ENCODE results near the gene PCDHB12. TPM values are rescaled to one million over a fixed set of nuclear protein-coding genes. Genes with fewer than 3 reads are reported as not detected.
"Not testable (repeated sequence)": the region's sequence is repeated elsewhere in the genome, so short reads cannot be mapped to it uniquely, and the experiment has no call there.

The PCDHB12 gene
- total RNA-seq, 2 donors from 2014 or later = not detected

DNA sequence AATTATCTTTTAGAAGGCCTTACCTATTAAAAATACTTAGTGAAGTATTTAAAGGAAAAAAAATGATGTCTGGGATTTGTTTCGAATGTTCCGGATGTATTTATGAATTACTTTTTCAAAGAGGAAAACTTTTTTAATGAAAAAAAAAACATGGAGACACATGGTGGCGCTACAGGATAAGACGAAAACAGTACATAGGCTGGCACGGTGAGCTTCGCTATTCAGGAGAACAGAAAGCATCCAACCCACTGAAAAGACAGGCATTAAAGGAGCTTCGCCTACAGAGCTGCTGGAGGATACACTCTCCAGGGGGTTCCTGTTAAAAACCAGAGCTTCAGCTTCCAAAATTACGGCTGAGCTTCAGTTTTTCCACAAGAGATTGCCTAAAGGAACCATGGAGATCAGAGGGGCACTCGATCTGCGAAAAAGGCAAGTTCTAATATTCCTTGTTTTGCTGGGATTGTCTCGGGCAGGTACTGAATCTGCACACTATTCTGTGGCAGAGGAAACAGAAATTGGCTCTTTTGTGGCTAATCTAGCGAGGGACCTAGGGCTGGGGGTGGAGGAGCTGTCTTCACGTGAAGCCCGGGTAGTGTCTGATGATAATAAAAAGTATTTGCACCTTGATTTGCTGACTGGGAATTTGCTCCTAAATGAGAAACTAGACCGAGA, 14.7 kb downstream of the PCDHB12 start, which contains the start of gene PCDHB14:
Gene PCDHB14 (plus strand): TSS at position 232 of the 672 bp plus-strand sequence. CDS start 163 bp downstream, at position 395.
- Mint-ChIP-seq H3K4me3 (no peak within 1 kb of the TSS), H3K27ac (no peak within 1 kb of the TSS), H3K36me3 (peaks cover 11% of the 10 kb centered on the region), H3K9me3 (peaks cover 4% of the 10 kb centered on the region), H3K27me3 (peaks cover 12 to 35% of the 10 kb centered on the region in 2 donors), H3K4me1 (ENCODE audit: low read depth in 2 of 2) (no peaks in the 10 kb centered on the region)
- DNase-seq (ENCODE audit: low spot score) = no peak
- no peak for ATAC-seq

GRCh38 chr5:141224844-141225243, 16.3 kb downstream of the PCDHB12 start:
- H3K27ac Mint-ChIP-seq; ATAC-seq; H3K4me1 Mint-ChIP-seq (ENCODE audit: low read depth in 2 of 2); H3K9me3 Mint-ChIP-seq; H3K4me3 Mint-ChIP-seq; H3K36me3 Mint-ChIP-seq; DNase-seq (ENCODE audit: low spot score): not testable (repeated sequence)
- H3K27me3 Mint-ChIP-seq = peaks cover 12 to 29% of the 10 kb centered on the region in 2 donors

DNA sequence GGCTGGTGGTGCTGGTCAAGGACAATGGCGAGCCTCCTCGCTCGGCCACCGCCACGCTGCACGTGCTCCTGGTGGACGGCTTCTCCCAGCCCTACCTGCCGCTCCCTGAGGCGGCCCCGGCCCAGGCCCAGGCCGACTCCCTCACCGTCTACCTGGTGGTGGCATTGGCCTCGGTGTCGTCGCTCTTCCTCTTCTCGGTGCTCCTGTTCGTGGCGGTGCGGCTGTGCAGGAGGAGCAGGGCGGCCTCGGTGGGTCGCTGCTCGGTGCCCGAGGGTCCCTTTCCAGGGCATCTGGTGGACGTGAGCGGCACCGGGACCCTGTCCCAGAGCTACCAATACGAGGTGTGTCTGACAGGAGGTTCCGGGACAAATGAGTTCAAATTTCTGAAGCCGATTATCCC, 16.9 kb downstream of the PCDHB12 start:
- H3K36me3 Mint-ChIP-seq; DNase-seq (ENCODE audit: low spot score); H3K27ac Mint-ChIP-seq; H3K9me3 Mint-ChIP-seq; H3K4me3 Mint-ChIP-seq; H3K4me1 Mint-ChIP-seq (ENCODE audit: low read depth in 2 of 2); ATAC-seq: not testable (repeated sequence)
- H3K27me3 Mint-ChIP-seq = peaks cover 12 to 23% of the 10 kb centered on the region in 2 donors

- Mint-ChIP-seq H3K36me3 (peaks cover 15% of the 10 kb centered on the region), H3K27me3 (peaks cover 0 to 11% of the 10 kb centered on the region in 2 donors), H3K4me1 (ENCODE audit: low read depth in 2 of 2) (no peaks in the 10 kb centered on the region), H3K4me3 (no peak overlapping the region), H3K27ac (no peak overlapping the region), H3K9me3 (peaks cover 12% of the 10 kb centered on the region)
- DNase-seq (ENCODE audit: low spot score) = no peak
- ATAC-seq = no peak
Measured at GRCh38 chr5:141234109-141234667, 25.7 kb downstream of the PCDHB12 start.

DNA sequence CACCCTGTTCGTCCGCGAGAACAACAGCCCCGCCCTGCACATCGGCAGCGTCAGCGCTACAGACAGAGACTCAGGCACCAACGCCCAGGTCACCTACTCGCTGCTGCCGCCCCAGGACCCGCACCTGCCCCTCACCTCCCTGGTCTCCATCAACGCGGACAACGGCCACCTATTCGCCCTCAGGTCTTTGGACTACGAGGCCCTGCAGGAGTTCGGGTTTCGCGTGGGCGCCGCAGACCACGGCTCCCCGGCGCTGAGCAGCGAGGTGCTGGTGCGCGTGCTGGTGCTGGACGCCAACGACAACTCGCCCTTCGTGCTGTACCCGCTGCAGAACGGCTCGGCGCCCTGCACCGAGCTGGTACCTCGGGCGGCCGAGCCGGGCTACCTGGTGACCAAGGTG, 27.4 kb downstream of the PCDHB12 start:
- not testable (repeated sequence) for H3K27ac Mint-ChIP-seq; H3K4me3 Mint-ChIP-seq; ATAC-seq; H3K4me1 Mint-ChIP-seq (ENCODE audit: low read depth in 2 of 2); DNase-seq (ENCODE audit: low spot score)
- Mint-ChIP-seq H3K9me3 (peaks cover 15% of the 10 kb centered on the region), H3K27me3 (peaks cover 0 to 19% of the 10 kb centered on the region in 2 donors), H3K36me3 (peaks cover 31% of the 10 kb centered on the region)

DNA sequence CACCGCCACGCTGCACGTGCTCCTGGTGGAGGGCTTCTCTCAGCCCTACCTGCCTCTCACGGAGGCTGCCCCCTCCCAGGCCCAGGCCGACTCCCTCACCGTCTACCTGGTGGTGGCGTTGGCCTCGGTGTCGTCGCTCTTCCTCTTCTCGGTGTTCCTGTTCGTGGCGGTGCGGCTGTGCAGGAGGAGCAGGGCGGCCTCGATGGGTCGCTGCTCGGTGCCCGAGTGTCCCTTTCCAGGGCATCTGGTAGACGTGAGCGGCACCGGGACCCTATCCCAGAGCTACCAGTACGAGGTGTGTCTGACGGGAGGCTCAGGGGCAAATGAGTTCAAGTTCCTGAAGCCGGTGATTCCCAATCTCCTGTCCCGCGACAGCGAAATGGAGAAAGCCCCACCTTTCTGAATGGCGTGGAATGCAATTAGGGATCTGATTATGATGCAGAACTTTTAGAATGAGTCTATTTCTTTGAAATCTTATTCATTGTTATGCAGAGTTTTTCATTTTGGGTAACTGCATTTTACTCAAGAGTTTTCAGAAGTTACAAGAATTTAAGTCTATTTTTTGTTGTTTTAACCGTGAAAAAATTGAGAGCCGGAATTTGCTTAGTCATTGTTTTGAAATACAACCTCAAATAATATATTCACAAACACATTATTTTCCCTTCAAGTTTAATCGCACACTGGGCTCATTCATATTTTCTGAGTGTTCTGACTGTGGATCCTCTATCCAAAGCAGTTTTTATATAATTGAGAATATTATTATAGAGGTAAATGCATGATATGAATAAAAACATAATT, 28.2 kb downstream of the PCDHB12 start:
- ATAC-seq (no peak), DNase-seq (ENCODE audit: low spot score) (no peak)
- Mint-ChIP-seq H3K36me3 (peaks cover 31% of the 10 kb centered on the region), H3K9me3 (peaks cover 15% of the 10 kb centered on the region), H3K4me1 (ENCODE audit: low read depth in 2 of 2) (no peaks in the 10 kb centered on the region), H3K27ac (no peak overlapping the region), H3K4me3 (no peak overlapping the region), H3K27me3 (peaks cover 0 to 19% of the 10 kb centered on the region in 2 donors)

- no peak overlapping the region for H3K27ac Mint-ChIP-seq
- H3K36me3 Mint-ChIP-seq = peaks cover 37% of the 10 kb centered on the region
- peaks cover 0 to 18% of the 10 kb centered on the region in 2 donors for H3K27me3 Mint-ChIP-seq
- ATAC-seq = no peak
- peaks cover 17% of the 10 kb centered on the region for H3K9me3 Mint-ChIP-seq
- DNase-seq (ENCODE audit: low spot score) = no peak
- no peaks in the 10 kb centered on the region for H3K4me1 Mint-ChIP-seq (ENCODE audit: low read depth in 2 of 2)
- H3K4me3 Mint-ChIP-seq = no peak overlapping the region
Measured at GRCh38 chr5:141241496-141241895, 33.0 kb downstream of the PCDHB12 start.

GRCh38 chr5:141245250-141245717, 36.8 kb downstream of the PCDHB12 start, which contains the start of gene PCDHB15:
TSS of gene PCDHB15 (plus strand) at chr5:141245395. CDS start at chr5:141245579, 184 bp downstream.
- Mint-ChIP-seq H3K4me1 (ENCODE audit: low read depth in 2 of 2) (no peaks in the 10 kb centered on the region), H3K36me3 (peaks cover 41% of the 10 kb centered on the region), H3K27ac (no peak within 1 kb of the TSS), H3K4me3 (no peak within 1 kb of the TSS), H3K27me3 (peaks cover 0 to 10% of the 10 kb centered on the region in 2 donors), H3K9me3 (peaks cover 21% of the 10 kb centered on the region)
- DNase-seq (ENCODE audit: low spot score) (no peak), ATAC-seq (no peak)

GRCh38 chr5:141246971-141247370, 38.5 kb downstream of the PCDHB12 start:
- Mint-ChIP-seq H3K36me3 (peaks cover 33% of the 10 kb centered on the region), H3K9me3 (peaks cover 19% of the 10 kb centered on the region)
- not testable (repeated sequence) for H3K4me1 Mint-ChIP-seq (ENCODE audit: low read depth in 2 of 2); H3K27ac Mint-ChIP-seq; H3K27me3 Mint-ChIP-seq; ATAC-seq; DNase-seq (ENCODE audit: low spot score); H3K4me3 Mint-ChIP-seq

- Mint-ChIP-seq H3K9me3 (peaks cover 18% of the 10 kb centered on the region), H3K36me3 (peaks cover 31% of the 10 kb centered on the region)
- not testable (repeated sequence) for H3K27me3 Mint-ChIP-seq; H3K4me1 Mint-ChIP-seq (ENCODE audit: low read depth in 2 of 2); ATAC-seq; H3K27ac Mint-ChIP-seq; H3K4me3 Mint-ChIP-seq; DNase-seq (ENCODE audit: low spot score)
Measured at GRCh38 chr5:141247434-141247833, 38.9 kb downstream of the PCDHB12 start.

- no peaks in the 10 kb centered on the region for H3K27me3 Mint-ChIP-seq
- DNase-seq (ENCODE audit: low spot score) (no peak), ATAC-seq (no peak)
- no peaks in the 10 kb centered on the region for H3K4me1 Mint-ChIP-seq (ENCODE audit: low read depth in 2 of 2)
- H3K4me3 Mint-ChIP-seq = no peak overlapping the region
- H3K36me3 Mint-ChIP-seq = peaks cover 31% of the 10 kb centered on the region
- peaks cover 14% of the 10 kb centered on the region for H3K9me3 Mint-ChIP-seq
- H3K27ac Mint-ChIP-seq = no peak overlapping the region
Measured at GRCh38 chr5:141250576-141250975, 42.1 kb downstream of the PCDHB12 start.

GRCh38 chr5:141258464-141258863, 49.9 kb downstream of the PCDHB12 start:
- ATAC-seq = no peak
- Mint-ChIP-seq H3K4me3 (no peak overlapping the region), H3K36me3 (peaks cover 52% of the 10 kb centered on the region), H3K27me3 (no peaks in the 10 kb centered on the region), H3K4me1 (ENCODE audit: low read depth in 2 of 2) (no peaks in the 10 kb centered on the region), H3K9me3 (peaks cover 32% of the 10 kb centered on the region), H3K27ac (no peak overlapping the region)
- no peak for DNase-seq (ENCODE audit: low spot score)

- H3K27ac Mint-ChIP-seq = no peak overlapping the region
- ATAC-seq = no peak
- peaks cover 55% of the 10 kb centered on the region for H3K36me3 Mint-ChIP-seq
- peaks cover 34% of the 10 kb centered on the region for H3K9me3 Mint-ChIP-seq
- H3K27me3 Mint-ChIP-seq = no peaks in the 10 kb centered on the region
- H3K4me3 Mint-ChIP-seq = no peak overlapping the region
- DNase-seq (ENCODE audit: low spot score) = no peak
- H3K4me1 Mint-ChIP-seq (ENCODE audit: low read depth in 2 of 2) = no peaks in the 10 kb centered on the region
Measured at GRCh38 chr5:141258948-141259347, 50.4 kb downstream of the PCDHB12 start.
